Eye (tissue), 1 donor: Measurements from ENCODE around the gene NFATC2.
"Not testable (repeated sequence)": the region's sequence is repeated elsewhere in the genome, so short reads cannot be mapped to it uniquely, and the experiment has no call there.

Experiments
- DNase-seq: peaks from one replicate; pipeline ENCODE4 v3.0.0-alpha.2; 2015

NFATC2 gene

GRCh38 chr20:51566594-51566993 is 24.1 kb upstream of the NFATC2 start:
- no peak for DNase-seq

GRCh38 chr20:51565298-51566144 is 23.0 kb upstream of the NFATC2 start:
- DNase-seq = no peak

- peak; percentile 72 for DNase-seq
Measured at GRCh38 chr20:51563486-51564332, 21.2 kb upstream of the NFATC2 start.

GRCh38 chr20:51563174-51563485 is 20.6 kb upstream of the NFATC2 start:
- no peak for DNase-seq

- peak; percentile 95 for DNase-seq
Measured at GRCh38 chr20:51562332-51563173, 20.0 kb upstream of the NFATC2 start.

- peak; percentile 84 for DNase-seq
Measured at GRCh38 chr20:51562027-51562331, 19.5 kb upstream of the NFATC2 start.

- DNase-seq = no peak
Measured at GRCh38 chr20:51560550-51561307, 18.2 kb upstream of the NFATC2 start.

- DNase-seq = no peak
Measured at GRCh38 chr20:51560042-51560441, 17.5 kb upstream of the NFATC2 start.

- no peak for DNase-seq
Measured at GRCh38 chr20:51554538-51555165, 12.1 kb upstream of the NFATC2 start.

GRCh38 chr20:51553897-51554486 is 11.5 kb upstream of the NFATC2 start:
- DNase-seq = no peak

- DNase-seq = no peak
Measured at GRCh38 chr20:51551186-51551585, 8.7 kb upstream of the NFATC2 start.

GRCh38 chr20:51549474-51549873 is 7.0 kb upstream of the NFATC2 start:
- DNase-seq = no peak

- DNase-seq = no peak
Measured at GRCh38 chr20:51547951-51548350, 5.4 kb upstream of the NFATC2 start.

- DNase-seq = no peak
Measured at GRCh38 chr20:51545515-51545914, 3.0 kb upstream of the NFATC2 start.

- DNase-seq = no peak
Measured at GRCh38 chr20:51543422-51543788, 886 bp upstream of the NFATC2 start.

- DNase-seq = no peak
Measured at GRCh38 chr20:51542033-51542570, 417 bp downstream of the NFATC2 start.

- peak; percentile 72 for DNase-seq
Measured at GRCh38 chr20:51541189-51542032, 1.1 kb downstream of the NFATC2 start.

- DNase-seq = no peak
Measured at GRCh38 chr20:51540580-51540979, 1.9 kb downstream of the NFATC2 start.

GRCh38 chr20:51540074-51540473 is 2.4 kb downstream of the NFATC2 start:
- not testable (repeated sequence) for DNase-seq
